NCI-H187 (cell line): Measurements from ENCODE around the gene FHAD1.

Source experiments
- DNase-seq, 2 experiments: peaks; one replicate each; lab custom pipeline; 2025; lab: John Stamatoyannopoulos, UW

Gene FHAD1

DNA sequence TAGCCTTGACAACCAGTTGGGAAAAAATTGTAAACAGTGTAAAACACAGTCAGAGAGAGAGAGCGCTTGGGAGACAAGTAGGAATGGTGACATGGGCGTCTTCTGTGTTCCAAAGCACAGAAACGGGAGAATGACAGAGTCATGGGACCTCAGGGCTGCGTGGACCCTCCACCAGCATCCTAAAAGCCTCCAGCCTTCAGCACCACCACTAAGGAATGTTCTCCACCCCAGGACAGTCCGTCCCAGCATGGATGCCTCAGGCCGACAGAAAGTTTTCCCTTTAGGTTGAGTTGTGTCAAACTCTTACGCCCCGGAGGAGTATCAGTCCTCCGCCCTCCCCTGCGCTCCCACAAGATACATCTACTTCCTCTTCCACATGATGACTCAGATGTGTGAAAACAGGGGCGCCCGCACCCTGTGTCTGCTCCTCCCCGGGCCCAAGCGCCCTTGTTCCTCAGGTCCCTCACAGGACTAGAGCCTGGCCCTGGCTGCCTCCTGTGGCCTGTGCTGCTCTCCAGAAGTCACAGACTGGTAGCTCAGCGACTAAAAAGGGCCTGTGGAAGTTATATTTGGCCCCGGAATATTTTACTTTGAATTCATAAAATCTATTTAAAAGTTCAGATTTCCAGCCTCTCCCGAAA, 98.8 kb downstream of the FHAD1 start:
- no peak for DNase-seq

DNA sequence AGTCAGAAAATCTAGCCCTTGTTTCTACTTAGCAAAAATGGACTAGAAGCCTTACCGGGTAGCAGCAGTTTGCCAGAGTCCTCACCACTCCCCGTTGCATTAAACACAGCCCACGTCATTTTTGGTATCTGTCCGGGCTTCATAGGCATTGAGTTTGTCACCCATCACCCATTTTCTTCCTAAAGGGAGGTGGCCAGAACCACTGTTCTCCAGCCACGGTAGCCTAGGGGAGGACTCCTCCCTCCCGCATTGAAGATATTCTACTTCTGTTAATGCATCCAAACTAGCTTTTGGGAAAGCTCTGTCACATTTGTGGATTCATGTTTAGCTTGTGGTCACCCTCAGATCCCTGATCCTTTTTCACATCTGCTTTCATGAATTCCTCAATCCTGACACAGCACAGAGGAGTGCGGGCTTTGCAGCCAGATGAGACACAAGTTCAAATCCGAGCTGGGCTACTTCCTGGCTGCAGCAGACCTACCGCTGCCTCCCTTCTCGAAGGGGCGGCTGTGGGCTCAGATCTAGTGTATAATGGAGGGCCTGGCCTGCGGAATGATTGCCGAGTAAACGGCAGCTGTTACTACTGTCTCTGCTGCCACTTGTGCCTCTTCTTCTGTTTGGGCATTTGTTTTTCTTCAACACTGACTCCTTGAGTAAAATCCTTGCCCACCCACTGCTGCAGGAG, 99.5 kb downstream of the FHAD1 start:
- no peak for DNase-seq

- DNase-seq, result no peak
Measured at GRCh38 chr1:15347182-15347581, 100.2 kb downstream of the FHAD1 start.

DNA sequence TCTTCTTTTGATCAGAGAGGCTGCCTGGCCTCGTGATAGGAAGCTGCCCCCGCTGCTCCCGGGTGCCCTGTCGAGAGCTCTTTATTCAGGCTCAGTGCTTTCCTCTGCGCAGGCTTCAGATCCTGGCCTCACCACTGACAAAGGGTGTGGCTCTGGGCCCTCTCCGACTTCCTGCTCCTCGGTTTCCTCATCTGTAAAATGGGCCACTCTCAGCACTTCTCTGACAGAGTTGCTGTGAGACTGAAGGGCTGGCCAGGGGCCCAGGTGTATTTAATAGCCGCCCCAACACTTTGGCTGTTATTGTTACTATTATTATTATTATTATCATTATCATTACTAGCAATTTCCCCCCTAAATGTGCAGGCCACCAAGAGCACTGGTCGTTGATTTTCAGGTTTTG, 101.6 kb downstream of the FHAD1 start:
- DNase-seq, result no peak

- no peak for DNase-seq
Measured at GRCh38 chr1:15349133-15349532, 102.1 kb downstream of the FHAD1 start.

DNA sequence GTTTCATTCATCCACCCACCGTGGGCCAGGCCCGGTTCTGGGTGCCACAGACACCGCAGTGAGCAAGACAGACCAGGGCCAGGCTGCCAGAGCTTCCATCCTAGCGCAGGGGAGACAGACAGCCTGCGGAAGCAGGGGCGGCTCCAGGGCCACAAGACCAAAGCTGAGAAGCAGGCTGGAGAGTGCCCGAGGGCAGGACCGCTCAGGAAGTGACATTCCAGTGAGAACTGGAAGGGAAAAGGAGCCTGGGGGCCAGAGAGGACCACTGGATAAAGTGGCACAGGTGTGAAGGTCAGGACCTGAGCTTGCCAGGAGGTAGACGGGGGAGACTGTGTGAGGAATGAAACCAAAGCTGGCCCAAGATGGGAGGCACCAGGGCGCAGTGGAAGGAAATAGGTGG, 103.1 kb downstream of the FHAD1 start:
- no peak for DNase-seq

DNA sequence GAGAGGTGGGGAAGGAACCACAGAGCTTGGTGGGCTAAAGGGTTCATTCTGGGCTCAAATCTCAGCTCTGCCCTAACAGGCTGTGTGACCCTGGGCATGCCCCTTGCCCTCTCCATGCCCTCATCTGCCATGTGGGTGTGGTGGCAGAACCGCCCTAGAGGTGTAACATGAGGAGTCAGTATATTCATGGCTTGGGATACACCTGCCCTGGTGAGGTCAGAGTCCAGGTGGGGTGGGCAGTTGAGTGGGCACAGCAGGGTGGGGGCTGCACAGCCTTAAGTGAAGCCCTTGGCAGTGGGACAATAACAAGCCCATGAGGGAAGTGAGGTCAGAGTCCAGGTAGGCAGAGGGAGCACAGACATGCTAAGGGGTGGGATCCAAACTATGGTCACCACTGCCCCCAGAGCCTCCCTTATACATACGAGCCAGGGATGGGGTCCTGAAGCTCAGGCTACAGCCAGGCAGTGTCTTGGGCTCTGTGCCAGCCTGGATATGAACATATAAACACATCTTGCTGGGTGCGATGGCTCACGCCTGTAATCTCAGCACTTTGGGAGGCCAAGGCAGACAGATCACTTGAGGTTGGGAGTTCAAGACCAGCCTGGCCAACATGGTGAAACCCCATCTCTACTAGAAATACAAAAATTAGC, 103.7 kb downstream of the FHAD1 start:
- no peak for DNase-seq

- DNase-seq, result no peak
Measured at GRCh38 chr1:15351310-15351709, 104.3 kb downstream of the FHAD1 start.

- no peak for DNase-seq
Measured at GRCh38 chr1:15352128-15352957, 105.3 kb downstream of the FHAD1 start.

DNA sequence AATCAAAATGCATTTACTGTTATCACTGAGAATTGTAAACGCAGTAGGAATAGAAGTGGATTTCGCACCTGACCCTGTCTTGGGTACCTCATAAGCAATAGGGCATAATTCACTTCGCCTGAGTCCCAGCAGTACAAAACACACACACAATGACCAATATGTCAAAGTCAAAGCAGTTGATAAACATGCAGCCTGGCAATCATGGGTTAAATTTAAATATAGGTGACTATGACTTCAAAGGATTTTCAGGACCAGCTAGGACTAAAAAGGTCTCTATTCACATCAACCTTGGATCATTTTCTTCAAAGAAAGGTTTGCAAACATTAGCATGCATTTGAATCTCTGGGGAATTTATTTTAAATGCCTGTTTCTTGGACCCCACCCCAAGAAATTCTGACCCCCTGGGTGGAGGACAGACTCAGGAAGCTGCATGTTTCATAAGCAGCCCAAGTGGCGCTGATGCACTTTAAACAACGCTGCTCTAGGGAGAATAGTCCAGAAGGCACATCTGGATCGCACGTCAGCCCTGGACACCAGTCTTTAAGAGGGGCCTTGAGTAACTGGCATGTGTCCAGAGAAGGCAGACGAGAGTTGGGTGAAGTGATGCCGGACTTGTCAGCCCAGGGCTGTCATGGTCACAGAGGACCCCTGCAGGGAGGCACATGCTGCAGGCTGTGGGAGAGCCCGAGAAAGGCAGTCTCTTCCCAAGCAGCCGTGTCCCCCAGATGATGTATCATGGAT, 107.0 kb downstream of the FHAD1 start:
- no peak for DNase-seq

DNA sequence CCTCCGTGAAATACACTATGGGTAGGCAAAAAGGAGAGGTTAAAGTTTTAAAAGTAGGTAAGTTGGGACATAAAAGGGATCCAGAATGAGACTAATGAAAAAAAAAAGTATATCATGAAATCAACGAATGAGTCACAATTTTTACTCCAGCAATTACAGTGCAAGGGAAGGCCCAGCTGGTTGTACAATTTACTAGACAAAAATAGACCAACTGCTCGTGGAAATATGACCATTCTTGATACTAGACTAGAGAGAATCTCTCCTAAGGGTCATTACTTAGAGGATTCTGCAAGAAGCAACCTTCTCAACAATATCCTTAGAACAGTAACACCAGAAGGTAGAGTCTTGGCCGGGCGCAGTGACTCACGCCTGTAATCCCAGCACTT, 107.5 kb downstream of the FHAD1 start:
- no peak for DNase-seq

DNA sequence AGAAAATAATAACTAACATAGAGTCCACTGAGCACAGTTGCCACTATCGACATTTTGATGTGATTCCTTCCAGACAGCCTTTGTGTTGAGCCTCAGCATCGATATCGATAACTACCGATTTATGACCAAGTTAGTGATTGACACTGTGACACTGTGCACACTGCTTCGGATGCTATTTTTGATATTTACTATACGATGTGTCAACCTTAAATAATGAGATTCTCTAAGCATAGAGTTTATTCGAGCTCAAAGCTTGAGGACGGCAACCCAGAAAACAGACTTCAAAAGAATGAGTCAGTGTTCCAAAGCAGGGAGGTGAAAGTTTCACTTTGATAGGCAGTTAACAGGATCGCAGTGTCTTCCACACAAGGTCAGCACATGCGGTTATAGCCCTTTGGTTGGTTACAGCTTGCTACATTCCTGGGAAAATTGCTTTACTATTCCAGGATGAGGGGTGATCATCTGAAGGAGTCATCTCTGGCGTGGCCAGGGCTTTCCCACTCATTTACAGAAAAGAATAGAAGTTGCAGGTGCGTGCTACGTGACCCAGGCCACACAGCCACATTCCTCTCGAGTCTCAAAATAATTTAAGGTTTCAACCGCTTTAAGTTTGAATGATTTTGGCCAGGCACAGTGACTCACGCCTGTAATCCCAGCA, 109.1 kb downstream of the FHAD1 start:
- no peak for DNase-seq

- no peak for DNase-seq
Measured at GRCh38 chr1:15357612-15358207, 110.7 kb downstream of the FHAD1 start.

- DNase-seq, result no peak
Measured at GRCh38 chr1:15358565-15359133, 111.6 kb downstream of the FHAD1 start.

DNA sequence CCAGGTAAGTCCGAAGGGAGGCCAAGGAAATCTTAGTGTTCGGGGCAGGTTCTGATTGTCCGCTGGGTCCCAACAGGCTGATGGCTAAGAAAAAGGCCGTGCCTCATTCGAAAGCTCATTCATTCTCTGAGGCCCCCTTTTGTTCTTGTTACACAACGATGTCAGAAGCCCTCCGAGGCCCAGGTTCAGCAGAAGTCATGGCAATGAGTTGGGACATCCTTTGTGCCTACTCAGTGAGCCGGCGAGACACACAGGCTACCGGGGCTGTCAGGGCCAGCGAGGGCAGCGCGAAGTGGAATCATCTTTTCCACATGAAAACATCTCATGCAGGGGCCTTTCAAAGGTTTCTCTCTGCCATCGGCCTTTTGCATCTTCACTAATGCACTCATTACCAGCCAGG, 113.7 kb downstream of the FHAD1 start:
- no peak for DNase-seq

DNA sequence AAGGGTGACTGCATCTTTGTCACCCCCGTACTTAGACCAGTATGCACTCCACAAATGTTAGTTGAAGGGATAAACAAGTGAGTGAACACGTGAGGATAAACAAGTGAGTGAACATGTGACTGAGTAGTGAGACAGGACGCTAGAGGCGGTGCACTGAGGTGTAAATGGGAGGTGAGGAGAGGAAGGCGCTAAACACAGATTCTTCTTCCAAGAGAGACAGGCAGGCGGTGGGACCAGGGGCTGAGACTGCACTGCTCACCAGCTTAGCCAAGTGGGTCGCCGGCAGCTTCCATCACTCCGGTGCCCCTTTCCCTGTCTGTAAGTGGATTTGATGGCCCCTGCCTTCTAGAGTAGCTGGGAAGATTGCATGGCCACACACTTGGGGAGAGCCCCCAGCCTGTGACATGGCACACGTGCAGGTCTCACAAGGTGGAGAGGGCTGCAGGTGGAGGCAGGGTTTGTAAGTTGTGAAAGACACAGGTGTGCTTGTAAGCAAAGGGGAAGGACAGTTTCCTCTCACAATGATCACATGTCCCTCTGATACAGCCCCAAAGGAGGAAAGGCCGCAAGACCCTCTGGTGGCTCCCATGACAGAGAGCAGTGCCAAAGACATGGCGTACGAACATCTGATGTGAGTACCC, 115.2 kb downstream of the FHAD1 start:
- no peak for DNase-seq

GRCh38 chr1:15362737-15363128, 115.7 kb downstream of the FHAD1 start:
- DNase-seq, result no peak

- DNase-seq, result no peak
Measured at GRCh38 chr1:15364740-15365139, 117.7 kb downstream of the FHAD1 start.

DNA sequence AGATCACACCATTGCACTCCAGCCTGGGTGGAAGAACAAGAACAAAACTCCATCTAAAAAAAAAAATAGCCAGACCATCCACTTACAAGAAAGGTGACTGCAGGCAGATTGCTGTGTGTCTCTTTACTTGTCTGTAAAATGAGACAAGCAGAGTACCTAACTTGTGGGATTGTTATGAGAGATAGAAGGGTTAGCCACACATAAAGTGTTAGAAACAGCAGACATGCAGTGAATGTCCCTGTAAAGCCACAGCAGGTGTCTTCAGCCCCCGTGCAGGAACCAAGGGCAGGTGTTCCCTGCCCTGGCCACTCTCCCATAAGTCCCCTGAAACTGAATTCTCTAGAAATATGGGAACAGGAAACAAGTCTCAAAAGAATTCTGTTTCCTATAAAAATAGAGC, 121.9 kb downstream of the FHAD1 start:
- DNase-seq, result no peak

- no peak for DNase-seq
Measured at GRCh38 chr1:15370268-15370667, 123.2 kb downstream of the FHAD1 start.
